HEK293 (cell line): ENCODE results near the gene CEP295NL.

ENCODE experiments used
- IKZF3 ChIP-seq: fragments of 450-650 bp; IDR thresholded peaks from 2 replicates; pipeline ENCODE4 v1.5.0; 2018; ENCODE audit warnings: missing biosample characterization, mild to moderate bottlenecking, missing genetic modification characterization, moderate library complexity
- KLF1 ChIP-seq: fragments of 450-650 bp; formaldehyde crosslinking; IDR thresholded peaks from 2 replicates; pipeline ENCODE4 v1.5.1; 2016; ENCODE audit warnings: missing biosample characterization, missing genetic modification characterization
- KLF17 ChIP-seq: fragments of 450-650 bp; formaldehyde crosslinking; IDR thresholded peaks from 2 replicates; pipeline ENCODE4 v1.5.1; 2016; ENCODE audit warnings: missing biosample characterization, missing genetic modification characterization
- MZF1 ChIP-seq: fragments of 450-650 bp; formaldehyde crosslinking; IDR thresholded peaks from 2 replicates; pipeline ENCODE4 v1.5.1; 2017; ENCODE audit warnings: missing biosample characterization, missing genetic modification characterization, borderline replicate concordance
- PATZ1 ChIP-seq: fragments of 450-650 bp; formaldehyde crosslinking; IDR thresholded peaks from 2 replicates; pipeline ENCODE4 v1.5.1; 2016; ENCODE audit warnings: missing biosample characterization, missing genetic modification characterization
- PRDM1 ChIP-seq: fragments of 450-650 bp; formaldehyde crosslinking; IDR thresholded peaks from 2 replicates; pipeline ENCODE4; 2016; ENCODE audit warnings: missing biosample characterization, missing genetic modification characterization
- SALL2 ChIP-seq: fragments of 450-650 bp; formaldehyde crosslinking; IDR thresholded peaks from 2 replicates; pipeline ENCODE4 v1.5.0; 2017; ENCODE audit warnings: missing biosample characterization, mild to moderate bottlenecking, missing genetic modification characterization, borderline replicate concordance
- SCRT1 ChIP-seq: fragments of 450-650 bp; formaldehyde crosslinking; IDR thresholded peaks from 2 replicates; pipeline ENCODE4 v1.5.1; 2016; ENCODE audit warnings: missing biosample characterization, missing genetic modification characterization, borderline replicate concordance
- WT1 ChIP-seq: fragments of 450-650 bp; formaldehyde crosslinking; IDR thresholded peaks from 2 replicates; pipeline ENCODE4 v1.5.1; 2016; ENCODE audit warnings: missing biosample characterization, missing genetic modification characterization
- ZBTB49 ChIP-seq: fragments of 450-650 bp; formaldehyde crosslinking; IDR thresholded peaks from 2 replicates; pipeline ENCODE4 v1.5.1; 2016; ENCODE audit warnings: missing biosample characterization, missing genetic modification characterization, low read depth
- ZEB2 ChIP-seq: fragments of 450-650 bp; formaldehyde crosslinking; IDR thresholded peaks from 2 replicates; pipeline ENCODE4 v1.5.1; 2016; ENCODE audit warnings: missing biosample characterization, missing genetic modification characterization
- ZNF10 ChIP-seq: fragments of 450-650 bp; formaldehyde crosslinking; IDR thresholded peaks from 2 replicates; pipeline ENCODE4 v1.5.1; 2017; ENCODE audit warnings: missing biosample characterization, missing genetic modification characterization
- ZNF132 ChIP-seq: fragments of 450-650 bp; formaldehyde crosslinking; IDR thresholded peaks from 2 replicates; pipeline ENCODE4 v1.5.1; 2017; ENCODE audit warnings: missing biosample characterization, missing genetic modification characterization, borderline replicate concordance
- ZNF133 ChIP-seq: fragments of 450-650 bp; formaldehyde crosslinking; IDR thresholded peaks from 2 replicates; pipeline ENCODE4 v1.5.1; 2016; ENCODE audit warnings: missing biosample characterization, missing genetic modification characterization
- ZNF157 ChIP-seq: fragments of 450-650 bp; formaldehyde crosslinking; IDR thresholded peaks from 2 replicates; pipeline ENCODE4 v1.5.1; 2016; ENCODE audit warnings: missing biosample characterization, missing genetic modification characterization
- ZNF16 ChIP-seq: fragments of 450-650 bp; formaldehyde crosslinking; IDR thresholded peaks from 2 replicates; pipeline ENCODE4 v1.5.1; 2016; ENCODE audit warnings: low read depth, missing biosample characterization, missing genetic modification characterization
- ZNF18 ChIP-seq: fragments of 450-650 bp; formaldehyde crosslinking; IDR thresholded peaks from 2 replicates; pipeline ENCODE4 v1.5.1; 2016; ENCODE audit warnings: missing biosample characterization, missing genetic modification characterization
- ZNF24 ChIP-seq: fragments of 450-650 bp; formaldehyde crosslinking; IDR thresholded peaks from 2 replicates; pipeline ENCODE4 v1.5.1; 2016; ENCODE audit warnings: missing biosample characterization, missing genetic modification characterization
- ZNF280D ChIP-seq: fragments of 450-650 bp; formaldehyde crosslinking; IDR thresholded peaks from 2 replicates; pipeline ENCODE4 v1.5.1; 2016; ENCODE audit warnings: missing biosample characterization, missing genetic modification characterization
- ZNF488 ChIP-seq: fragments of 450-650 bp; formaldehyde crosslinking; IDR thresholded peaks from 2 replicates; pipeline ENCODE4 v1.5.1; 2016; ENCODE audit warnings: missing biosample characterization, missing genetic modification characterization
- ZNF549 ChIP-seq: fragments of 450-650 bp; IDR thresholded peaks from 2 replicates; pipeline ENCODE4 v1.5.1; 2018; ENCODE audit warnings: missing biosample characterization, missing genetic modification characterization, mild to moderate bottlenecking, inconsistent platforms, moderate library complexity
- ZNF558 ChIP-seq: fragments of 450-650 bp; formaldehyde crosslinking; IDR thresholded peaks from 2 replicates; pipeline ENCODE4 v1.5.1; 2016; ENCODE audit warnings: missing biosample characterization, missing genetic modification characterization
- ZNF596 ChIP-seq: fragments of 450-650 bp; IDR thresholded peaks from 2 replicates; pipeline ENCODE4 v1.5.0; 2018; ENCODE audit warnings: missing biosample characterization, mild to moderate bottlenecking, missing genetic modification characterization, moderate library complexity
- ZNF623 ChIP-seq: fragments of 450-650 bp; formaldehyde crosslinking; IDR thresholded peaks from 2 replicates; pipeline ENCODE4 v1.5.1; 2016; ENCODE audit warnings: missing biosample characterization, missing genetic modification characterization
- ZNF645 ChIP-seq: fragments of 450-650 bp; formaldehyde crosslinking; IDR thresholded peaks from 2 replicates; pipeline ENCODE4; 2016; ENCODE audit warnings: missing biosample characterization, missing genetic modification characterization
- ZNF664 ChIP-seq: fragments of 450-650 bp; formaldehyde crosslinking; IDR thresholded peaks from 2 replicates; pipeline ENCODE4 v1.5.1; 2016; ENCODE audit warnings: missing biosample characterization, missing genetic modification characterization
- ZNF677 ChIP-seq: fragments of 450-650 bp; IDR thresholded peaks from 2 replicates; pipeline ENCODE4 v1.5.0; 2018; ENCODE audit warnings: missing biosample characterization, mild to moderate bottlenecking, missing genetic modification characterization, moderate library complexity
- ZNF777 ChIP-seq: fragments of 450-650 bp; formaldehyde crosslinking; IDR thresholded peaks from 2 replicates; pipeline ENCODE4 v1.5.1; 2017; ENCODE audit warnings: missing biosample characterization, missing genetic modification characterization, borderline replicate concordance
- ZXDB ChIP-seq: fragments of 450-650 bp; formaldehyde crosslinking; IDR thresholded peaks from 2 replicates; pipeline ENCODE4 v1.5.1; 2016; ENCODE audit warnings: missing biosample characterization, missing genetic modification characterization

Gene CEP295NL

GRCh38 chr17:78933959-78934568, 31.1 kb upstream of the CEP295NL start (continued):
- no peak for TF ChIP-seq ZNF777
- TF ChIP-seq ZNF664 (tag by site-specific recombination), result no peak
- TF ChIP-seq ZNF280D (tag by site-specific recombination), result no peak
- no peak; the same call in 1 of the 2 replicates for TF ChIP-seq ZNF596 (tag by site-specific recombination)
- TF ChIP-seq KLF17 (tag by site-specific recombination), result peak; percentile 93
- peak; percentile 92 for TF ChIP-seq ZNF24 (tag by site-specific recombination)
- TF ChIP-seq KLF1 (tag by site-specific recombination), result peak; percentile 78
- no peak for TF ChIP-seq ZNF677
- no peak for TF ChIP-seq MZF1 (tag by site-specific recombination)
- TF ChIP-seq ZNF488 (tag by site-specific recombination), result no peak
- no peak for TF ChIP-seq ZNF133
- TF ChIP-seq ZNF623 (tag by site-specific recombination), result no peak
- TF ChIP-seq ZNF645 (tag by site-specific recombination), result no peak
- TF ChIP-seq IKZF3 (tag by site-specific recombination), result peak; percentile 81
- TF ChIP-seq ZNF18 (tag by site-specific recombination), result no peak
- no peak for TF ChIP-seq ZNF157 (tag by site-specific recombination)
- TF ChIP-seq SCRT1, result no peak
- no peak for TF ChIP-seq ZXDB (tag by site-specific recombination)
- TF ChIP-seq ZNF10 (tag by site-specific recombination), result no peak
- peak; percentile 78 for TF ChIP-seq PRDM1 (tag by site-specific recombination)
- no peak for TF ChIP-seq ZNF16 (tag by site-specific recombination)
- peak; percentile 91 for TF ChIP-seq ZEB2 (tag by site-specific recombination)
- TF ChIP-seq ZBTB49 (tag by site-specific recombination), result no peak
- TF ChIP-seq ZNF549, result no peak
- TF ChIP-seq ZNF132 (tag by site-specific recombination), result no peak
- TF ChIP-seq SALL2 (tag by site-specific recombination), result no peak
- TF ChIP-seq ZNF558 (tag by site-specific recombination), result peak; percentile 90
- peak; percentile 94 for TF ChIP-seq WT1 (tag by site-specific recombination)
- TF ChIP-seq PATZ1, result peak; percentile 72
